Activated T-helper 1 cell treated with Interleukin-2 at 50 U/mL for 16 hours (primary cell): ENCODE data around the gene PBX3.

Source experiments
- DNase-seq: peaks from one replicate; pipeline ENCODE4 v3.0.0-alpha.2; 2020; ENCODE audit warnings: low read depth

Gene PBX3

DNA sequence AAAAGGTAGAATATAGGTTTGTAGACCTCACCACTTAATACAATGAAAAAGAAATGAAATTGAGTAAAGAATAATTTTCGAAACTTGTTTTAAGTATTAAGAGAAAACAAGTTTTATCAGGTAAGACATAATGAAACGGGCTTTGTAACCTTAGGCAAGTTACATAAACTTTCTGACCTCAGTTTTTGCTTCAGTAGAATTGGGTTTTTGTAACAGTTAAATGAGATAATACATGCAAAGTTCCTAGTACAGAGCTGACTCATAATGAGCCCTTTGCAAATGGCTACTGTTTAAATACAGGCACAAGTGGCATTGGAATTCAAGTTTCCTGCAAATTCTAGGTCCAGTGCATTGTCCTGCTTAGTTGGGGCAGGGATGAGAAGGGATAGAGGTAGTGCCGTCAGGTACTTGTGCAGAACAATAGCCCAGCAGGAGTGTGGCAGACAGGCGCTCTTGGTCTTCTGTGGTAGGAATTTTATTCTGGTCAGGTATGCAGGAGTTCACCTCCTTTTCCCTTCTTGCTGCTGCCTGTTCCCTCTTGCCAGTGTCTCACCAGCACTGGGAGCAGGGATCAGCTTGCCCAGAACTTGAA, 203.8 kb downstream of the PBX3 start:
- no peak for DNase-seq

DNA sequence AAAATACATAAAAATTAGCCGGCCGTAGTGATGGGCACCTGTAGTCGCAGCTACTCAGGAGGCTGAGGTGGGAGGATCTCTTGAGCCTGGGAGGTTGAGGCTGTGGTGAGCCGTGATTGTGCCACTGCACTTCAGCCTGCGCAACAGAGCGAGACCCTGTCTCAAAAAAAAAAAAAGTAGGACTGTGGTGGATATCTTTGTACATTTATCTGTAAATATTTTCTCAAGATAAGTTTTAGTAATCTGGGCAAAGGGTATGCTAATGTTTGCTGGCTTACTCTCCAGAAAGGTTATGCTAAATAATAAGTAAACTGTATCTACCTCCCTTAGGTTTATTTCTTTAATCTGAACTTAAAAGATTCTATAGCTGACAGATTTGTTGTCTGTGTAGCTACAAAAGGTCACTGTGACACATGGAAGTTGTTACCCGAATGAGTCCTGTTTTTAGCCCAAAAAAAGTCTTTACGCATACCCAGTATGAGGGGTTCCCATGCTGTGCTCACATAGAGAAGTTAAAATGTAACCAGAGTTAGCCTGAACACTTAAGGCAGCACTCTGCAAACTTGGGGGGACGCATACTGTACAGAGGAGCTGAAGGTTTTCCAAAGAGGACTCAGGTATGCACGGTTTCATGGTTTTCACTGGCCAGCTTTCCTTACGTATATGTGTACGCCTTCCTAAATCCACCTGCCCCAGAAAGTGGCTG, 206.3 kb downstream of the PBX3 start:
- DNase-seq = no peak

DNA sequence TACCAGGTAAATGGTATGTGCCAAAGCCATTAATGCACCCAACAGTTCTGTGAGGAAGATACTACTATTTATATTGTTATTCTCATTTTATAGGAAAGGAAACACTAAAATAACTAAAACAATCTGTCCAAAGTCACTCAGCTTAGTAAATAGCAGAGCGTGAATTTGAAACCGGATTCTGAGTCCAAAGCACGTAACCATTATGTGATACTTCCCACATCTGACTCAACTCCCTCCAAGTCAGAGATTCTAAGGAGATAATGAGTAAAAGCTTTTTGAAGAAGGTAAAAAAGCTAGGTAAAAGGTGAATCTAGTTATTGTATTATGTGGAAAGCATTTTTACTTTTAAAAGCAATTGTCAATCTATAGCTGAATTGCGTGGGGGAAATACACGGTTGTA, 208.9 kb downstream of the PBX3 start:
- no peak for DNase-seq

DNA sequence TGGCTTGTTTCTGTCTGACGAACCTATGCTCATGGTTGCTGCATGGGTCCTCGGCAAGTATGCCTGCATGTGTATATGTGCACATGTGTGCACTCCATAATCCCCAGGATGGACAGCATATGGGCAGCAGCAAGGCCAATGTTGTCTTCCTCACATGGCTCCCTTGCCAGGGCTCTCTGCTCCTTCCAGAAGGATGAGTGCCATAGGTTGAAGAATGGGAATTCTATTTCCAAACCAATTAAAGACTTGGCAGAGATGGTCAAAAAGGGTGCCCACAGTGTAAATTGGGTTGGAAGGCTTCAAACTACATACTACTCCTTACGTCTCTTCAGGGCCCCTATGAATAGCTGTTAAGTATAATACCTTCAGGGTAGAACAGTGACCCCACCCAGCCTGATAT, 212.1 kb downstream of the PBX3 start:
- DNase-seq = no peak

DNA sequence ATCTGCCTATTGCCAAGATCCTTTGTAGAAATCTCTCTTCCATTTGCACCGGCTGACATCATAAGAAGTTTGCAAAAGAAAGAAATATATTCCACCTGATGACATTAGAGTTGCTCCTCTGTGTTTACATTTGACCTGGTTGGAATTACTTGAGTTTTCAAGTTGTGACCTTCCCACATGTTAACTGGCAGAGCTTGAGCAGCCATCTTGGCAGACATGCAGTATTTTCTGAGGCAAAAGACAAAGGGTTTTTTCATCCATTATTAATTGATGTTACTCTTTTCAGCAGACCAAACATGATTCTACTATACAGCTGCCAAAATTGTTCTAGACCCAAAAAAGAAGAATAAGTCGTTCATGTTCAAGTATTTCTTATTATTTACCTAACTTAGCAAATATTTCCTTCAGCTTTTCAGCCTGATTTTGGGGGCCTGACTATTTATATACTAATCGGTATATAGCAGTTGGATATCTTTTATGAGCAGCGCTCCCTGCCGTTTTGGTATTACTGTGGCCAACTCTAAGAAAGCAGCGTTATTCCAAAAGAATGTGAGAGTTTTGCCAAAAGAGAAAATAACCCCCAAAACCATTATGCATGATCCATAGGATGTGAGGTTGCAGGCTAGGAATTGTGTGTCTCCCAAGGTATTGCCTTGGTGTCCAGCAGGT, 212.9 kb downstream of the PBX3 start:
- DNase-seq = no peak

DNA sequence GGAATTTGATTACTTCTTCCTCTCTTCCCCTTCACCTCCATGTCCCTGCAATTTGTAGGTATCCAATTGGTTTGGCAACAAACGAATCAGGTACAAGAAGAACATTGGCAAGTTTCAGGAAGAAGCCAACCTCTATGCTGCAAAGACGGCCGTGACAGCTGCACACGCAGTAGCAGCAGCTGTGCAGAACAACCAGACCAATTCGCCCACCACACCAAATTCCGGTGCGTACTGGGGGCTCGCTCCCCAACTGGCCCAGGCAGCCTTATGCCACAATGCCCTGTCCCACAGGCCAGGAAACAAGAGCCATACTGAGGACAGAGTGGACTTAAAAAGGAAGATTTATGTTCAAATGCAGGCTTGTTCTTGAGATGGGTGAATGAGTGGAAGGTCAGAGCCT, 213.5 kb downstream of the PBX3 start:
- no peak for DNase-seq

DNA sequence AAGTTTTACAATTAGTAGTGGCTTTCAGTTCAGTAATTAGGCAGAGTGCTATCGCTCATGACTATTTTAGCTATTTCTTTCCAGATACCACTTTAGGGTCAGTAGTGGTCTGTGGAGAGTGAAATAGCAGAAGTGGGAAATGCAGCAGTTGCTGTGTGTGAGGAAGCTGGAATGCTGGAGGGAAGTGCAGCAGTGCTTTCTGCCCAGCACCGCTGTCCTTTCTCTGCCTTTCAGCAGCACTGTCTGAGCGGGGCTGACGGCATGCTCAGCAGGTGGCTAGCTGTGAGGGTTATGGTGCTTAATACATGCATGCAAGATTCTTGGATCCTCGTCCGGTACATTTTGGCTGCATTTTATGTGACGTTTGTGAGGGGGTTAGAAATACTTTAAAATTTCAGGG, 213.9 kb downstream of the PBX3 start:
- DNase-seq = no peak

DNA sequence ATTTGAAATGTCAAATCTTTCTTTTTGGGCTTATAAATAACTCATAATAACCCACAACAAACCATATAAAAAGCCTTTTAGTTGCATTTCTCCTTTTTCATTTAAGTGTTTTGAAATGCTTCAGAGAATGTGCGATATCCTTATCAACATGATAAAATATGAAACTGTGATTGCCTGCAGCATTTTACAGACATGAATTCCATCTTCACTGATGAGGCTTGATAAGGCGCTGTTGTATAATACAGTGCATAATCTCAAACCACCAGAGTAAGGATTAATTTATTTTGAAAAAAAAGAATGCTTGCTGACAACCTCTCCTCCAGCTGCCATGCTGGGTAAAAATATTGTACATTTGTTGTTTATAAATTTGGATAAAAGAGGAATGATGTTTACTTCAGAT, 216.8 kb downstream of the PBX3 start:
- no peak for DNase-seq

DNA sequence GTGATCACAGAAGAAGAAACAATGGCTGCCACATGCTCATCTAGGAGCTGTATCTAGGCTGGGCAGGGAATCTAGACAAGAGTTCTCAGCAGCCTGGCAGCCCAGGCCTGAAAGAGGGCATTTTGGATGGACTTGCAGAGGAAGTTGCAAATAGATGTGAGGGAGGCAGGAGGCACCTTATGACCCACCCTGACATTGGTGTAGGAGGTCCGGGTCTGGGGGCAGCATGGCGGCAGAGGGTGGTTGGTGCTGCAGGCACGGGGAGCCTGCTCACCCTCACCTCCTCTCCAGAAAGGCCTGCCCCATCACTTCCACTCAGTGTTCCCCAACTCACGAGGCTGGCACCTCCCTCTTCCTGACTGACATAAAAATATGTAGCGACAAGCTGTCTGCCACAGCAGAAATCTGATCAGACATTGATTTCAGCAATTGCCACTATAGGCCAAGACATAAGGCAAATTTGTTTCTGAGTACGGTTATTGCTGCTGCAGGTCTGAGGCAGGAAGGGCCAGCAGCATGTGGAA, 217.6 kb downstream of the PBX3 start:
- no peak for DNase-seq

DNA sequence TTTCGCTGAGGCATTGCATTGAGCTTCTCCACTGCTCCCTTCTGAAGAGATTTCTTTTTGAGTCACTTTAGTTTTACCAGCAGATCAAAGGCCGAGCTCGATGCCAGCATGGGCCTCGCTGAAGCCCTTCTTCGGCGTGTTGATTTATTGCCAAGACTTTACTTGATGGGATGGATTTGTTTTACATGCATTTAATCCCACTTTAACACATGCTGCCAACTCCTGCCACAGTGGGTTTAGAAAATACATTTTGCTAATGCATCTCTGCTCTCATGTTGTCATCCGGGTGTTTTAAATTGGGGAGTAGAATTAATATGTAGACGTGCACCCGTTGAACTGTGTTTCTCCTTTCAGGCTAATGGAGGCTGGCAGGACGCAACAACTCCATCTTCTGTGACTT, 218.3 kb downstream of the PBX3 start:
- DNase-seq = no peak

DNA sequence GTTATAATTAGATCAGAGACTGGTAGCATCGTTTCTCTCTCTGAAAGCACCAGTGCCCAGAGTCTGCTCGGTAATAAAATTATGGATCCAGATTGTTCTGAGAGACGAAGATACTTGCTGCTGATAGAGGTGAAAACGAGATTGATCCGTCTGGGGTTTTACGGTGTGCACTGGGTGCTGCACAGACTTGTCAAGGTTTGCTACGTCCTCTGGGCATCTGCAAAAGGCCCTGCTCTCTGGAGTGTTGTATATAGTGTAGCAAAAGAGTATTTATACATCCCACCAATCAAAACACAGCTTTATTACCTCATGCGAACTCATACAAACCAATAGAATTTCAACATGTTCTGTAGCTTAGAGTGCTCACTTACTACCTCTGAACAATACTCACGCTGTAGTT, 219.3 kb downstream of the PBX3 start:
- no peak for DNase-seq

DNA sequence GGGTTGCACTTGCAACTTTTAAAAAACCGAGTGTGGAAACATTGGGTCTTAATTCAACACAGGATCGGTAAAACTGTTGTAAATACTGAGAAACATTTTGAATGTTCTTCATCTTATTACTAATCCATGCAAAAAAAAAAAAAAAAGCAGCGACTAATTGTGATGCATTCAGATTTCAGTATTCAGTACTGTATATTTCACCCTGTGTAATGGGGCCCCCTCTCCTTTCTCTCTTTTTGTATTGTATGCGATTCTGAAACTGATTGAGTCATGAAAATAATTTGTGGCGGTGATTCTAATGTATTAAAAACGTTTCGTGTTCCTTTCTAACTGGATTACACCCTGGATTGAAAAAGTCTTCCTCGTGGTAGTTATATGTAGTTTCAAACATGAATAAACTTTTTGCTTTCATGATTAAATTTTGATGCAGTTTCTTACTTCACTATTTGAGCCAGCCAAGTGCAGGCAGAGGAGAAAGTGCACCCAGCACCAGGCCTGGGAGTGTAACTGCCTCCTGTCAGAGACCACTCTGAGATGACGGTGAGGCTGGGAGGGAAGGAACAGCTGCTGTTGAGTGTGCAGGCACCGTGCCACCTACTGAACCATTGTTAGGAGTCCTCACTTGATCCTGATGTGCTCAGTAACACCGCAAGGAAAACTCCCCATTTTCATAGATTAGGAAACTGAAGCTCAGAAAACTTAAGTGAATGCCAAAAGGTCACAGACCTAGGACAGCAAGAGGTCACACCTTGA, 220.0 kb downstream of the PBX3 start:
- DNase-seq = no peak

DNA sequence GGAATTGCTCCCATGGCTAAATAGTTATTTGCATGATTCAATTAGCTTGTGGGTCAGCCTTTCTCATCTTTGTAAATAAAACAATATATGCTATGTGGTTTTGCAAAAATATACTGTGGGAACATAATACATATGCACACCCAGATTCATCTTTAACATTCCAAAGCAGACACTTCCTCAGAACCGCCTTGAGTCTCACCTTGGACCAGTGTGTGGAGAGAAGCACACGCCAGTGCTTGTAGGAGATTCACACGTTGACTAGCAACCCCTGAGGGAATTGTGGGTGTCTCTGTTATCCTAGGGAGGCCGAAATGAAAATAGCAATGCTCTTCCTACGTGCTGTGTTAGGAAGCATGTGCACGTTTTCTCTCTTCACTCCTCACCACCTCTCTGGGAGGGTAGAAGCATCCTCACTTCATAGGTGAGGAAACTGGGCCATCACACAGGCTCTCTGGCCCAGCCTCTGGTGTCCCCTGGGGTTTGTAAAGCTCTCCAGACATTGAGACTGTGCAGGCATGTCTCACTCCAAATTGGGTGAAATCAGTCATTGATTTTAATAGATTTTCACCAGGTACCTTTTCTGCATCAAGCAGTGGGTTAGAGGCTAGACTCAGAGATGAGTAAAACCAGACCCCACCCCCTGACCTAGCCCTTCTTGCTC, 221.7 kb downstream of the PBX3 start:
- DNase-seq = no peak

DNA sequence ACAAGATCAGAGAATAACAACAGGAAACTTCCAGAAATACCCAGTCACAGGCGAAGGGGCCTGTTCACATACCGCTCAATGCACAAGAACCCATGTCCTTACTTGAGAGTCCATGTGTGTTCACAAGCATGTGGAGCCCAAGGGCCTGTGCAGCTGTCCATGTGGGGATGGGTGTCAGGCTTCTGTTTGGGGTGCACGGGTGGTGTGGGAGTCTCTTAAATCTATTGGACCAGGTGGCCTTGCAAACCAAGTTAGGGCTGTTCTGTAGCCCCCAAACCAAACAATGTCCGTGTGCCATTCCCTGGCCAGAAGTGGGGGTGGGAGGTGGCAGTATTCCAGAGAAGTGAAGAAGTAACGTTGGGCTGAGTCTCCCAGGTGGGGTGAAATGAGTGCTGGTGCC, 222.3 kb downstream of the PBX3 start:
- DNase-seq = no peak

DNA sequence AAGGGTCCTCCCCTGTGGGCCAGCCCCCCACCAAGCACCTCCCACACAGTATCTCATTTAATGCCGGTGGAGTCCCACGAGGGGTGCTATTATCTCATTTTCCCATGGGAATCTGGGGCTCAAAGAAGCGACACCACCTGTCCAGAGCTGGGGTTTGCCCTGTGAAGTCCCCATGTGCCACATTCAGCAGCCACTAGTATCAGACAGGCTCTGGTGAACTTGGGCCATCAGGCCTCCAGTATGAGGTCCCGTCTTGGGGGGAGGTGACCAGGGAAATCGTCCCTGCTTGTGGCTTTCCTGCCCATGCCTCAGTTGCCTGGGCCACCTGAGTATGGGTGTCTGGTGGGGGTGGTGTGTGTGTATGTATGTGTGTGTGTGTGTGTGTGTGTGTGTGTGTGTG, 222.7 kb downstream of the PBX3 start:
- no peak for DNase-seq

DNA sequence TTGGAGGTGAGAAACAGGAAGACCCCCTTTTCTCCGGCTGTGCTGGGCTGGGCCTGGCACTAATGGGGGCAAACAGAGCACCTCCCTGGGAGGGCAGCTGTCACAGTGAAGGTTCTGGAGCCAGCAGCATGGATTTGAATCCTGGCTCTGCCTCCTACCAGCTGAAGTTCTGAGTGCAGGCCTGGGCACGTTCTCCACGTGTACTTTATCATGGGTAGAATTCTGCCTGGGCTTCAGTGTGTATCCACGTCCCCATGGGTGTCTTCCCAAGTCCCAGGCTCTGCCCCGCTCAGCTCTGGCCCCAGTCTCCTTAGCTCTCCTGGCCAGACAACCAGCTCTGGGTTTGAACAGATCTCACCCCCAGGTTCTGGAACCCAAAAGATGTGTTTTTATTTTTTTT, 223.2 kb downstream of the PBX3 start:
- DNase-seq = no peak

DNA sequence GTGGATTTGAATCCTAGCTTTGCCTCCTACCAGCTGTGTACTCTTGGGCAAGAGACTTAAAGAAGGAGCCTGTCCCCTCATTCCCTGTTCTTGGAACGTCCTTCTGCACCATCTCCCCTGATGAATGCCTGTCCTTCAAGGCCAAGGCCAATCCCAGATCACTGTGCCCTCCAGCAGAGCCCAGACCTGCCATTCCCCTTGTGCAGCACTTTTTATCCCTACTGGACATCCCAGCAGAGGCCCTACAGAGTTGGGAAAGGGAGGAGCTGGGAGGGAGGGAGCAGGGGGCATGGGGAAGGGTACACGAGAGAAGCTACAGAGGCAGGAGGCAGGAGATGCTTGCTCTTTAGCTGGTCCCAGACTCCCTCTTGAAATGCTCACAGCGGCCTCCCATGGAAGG, 223.9 kb downstream of the PBX3 start:
- DNase-seq = no peak

DNA sequence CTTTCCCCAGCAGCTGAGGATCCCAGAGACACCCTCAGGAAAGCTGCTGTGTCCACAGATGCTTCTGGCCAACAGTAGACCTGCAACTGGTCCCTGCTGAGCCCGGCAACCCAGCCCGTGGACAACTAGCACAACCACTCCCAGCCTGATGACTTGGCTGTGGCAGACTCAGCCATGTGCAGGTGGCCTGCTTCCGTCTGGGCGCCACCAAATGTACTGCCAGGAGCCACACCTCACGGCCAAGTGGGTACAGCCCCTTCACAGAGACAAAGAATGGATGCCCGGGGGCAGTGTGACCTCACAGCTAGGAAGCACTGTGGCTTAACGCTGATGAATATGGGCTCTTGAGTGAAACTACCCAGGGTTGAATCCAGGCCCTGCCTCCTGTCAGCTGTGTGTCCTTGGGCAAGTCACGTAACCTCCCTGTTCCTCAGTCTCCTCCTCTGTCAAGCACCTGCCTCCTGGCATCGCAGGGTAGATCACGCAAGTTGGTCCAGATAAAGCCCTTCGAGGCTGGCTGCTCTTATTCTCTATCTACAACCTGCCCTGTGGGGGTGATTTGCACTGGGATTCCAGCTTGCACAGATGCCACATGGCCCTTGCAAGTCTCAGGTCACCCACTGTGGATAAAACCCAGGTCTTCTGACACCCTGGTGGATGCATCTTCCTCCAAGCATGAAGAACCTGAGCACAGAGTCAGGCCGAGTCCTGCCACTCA, 225.0 kb downstream of the PBX3 start:
- DNase-seq = no peak

DNA sequence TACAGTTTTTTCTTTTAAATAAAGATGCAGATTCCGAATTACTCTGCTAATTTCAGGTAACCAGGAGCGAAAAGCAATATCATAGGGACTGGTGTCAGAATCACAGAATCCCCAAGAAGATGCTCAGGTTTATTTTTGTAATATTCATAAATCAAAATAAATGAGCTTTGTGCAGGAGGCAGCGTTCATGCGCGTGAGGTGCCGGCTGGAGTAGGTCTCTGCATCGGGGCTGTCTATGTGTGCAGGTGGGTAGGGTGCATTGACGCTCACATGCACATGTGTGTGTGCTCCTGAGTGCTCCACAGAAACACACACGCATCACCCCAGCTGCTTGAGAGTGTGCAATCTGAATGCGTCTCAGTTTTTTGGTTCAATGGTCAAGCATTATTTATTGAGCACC, 226.4 kb downstream of the PBX3 start:
- no peak for DNase-seq

DNA sequence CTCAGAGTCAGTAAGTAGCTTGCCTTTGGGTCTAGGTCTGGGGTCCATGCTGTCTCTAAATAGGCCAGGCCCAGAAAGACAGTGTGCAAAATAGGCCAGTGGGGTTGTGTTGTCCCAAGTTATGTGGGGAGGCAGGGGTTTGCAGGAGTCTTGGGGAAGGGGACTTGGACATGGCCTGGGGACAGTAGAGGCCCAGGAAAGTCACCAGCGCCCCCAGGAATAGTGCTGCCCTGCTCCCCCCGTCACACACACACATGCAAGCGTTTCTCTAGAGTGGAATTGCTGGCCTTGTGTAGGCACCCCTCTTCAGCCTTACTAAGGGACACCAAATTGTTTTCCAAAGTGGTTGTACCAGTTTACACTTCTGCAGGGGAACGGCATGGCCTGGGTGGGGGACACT, 227.5 kb downstream of the PBX3 start:
- no peak for DNase-seq

DNA sequence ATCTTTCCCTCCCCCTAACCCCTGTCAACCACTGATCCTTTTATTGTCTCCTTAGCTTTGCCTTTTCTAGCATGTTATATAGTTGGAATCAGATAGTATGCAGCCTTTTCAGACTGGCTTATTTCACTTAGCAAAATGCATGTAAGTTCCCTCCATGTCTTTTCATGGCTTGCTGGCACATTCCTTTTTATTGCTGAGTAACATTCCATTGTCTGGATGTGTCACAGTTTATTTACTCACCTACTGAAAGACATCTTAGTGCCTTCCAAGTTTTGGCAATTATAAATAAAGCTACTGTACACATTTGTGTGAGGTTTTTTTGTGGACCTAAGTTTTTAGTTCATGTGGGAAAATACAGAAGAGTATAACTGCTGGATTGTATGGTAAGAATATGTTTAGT, 230.1 kb downstream of the PBX3 start:
- DNase-seq = no peak

DNA sequence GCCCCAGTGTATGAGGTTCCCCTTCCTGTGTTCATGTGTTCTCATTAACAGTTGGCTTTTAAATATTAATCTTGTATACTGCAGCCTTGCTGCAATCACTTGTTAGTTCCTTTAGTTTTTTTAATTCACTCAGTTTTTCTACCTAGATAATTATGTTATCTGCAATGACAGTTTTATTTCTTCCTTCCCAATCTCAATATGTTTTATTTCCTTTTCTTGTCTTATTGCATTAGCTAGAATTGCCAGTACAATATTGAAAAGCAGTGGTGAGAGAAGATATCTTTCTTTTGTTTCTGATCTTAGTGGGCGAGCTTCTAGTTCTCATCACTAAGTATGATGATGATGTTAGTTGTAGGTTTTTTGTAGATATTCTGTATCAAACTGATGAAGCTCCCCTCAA, 232.2 kb downstream of the PBX3 start:
- DNase-seq = no peak
